ENCODE data around the gene LRRK1. TPM values are rescaled to one million over a fixed set of nuclear protein-coding genes. Genes with fewer than 3 reads are reported as not detected.

Gene LRRK1
- total RNA-seq, 1 donor from 2014 or later = not detected

GRCh38 chr15:100980410-100981046, 61.4 kb downstream of the LRRK1 start:
- Histone ChIP-seq H3K79me2 (ENCODE audit: low read depth) (no peaks in the 10 kb centered on the region), H3K4me3 (no peak overlapping the region), H3K36me3 (no peaks in the 10 kb centered on the region), H3K4me1 (peaks cover 3% of the 10 kb centered on the region), H4K20me1 (ENCODE audit: low read depth) (no peaks in the 10 kb centered on the region), H3F3A (ENCODE audit: low read depth) (no peaks in the 10 kb centered on the region), H3K4me2 (no peak overlapping the region), H3K9ac (no peak overlapping the region), H3K27me3 (peaks cover 29% of the 10 kb centered on the region), H2AFZ (replicated peaks) (no peak overlapping the region), H3K27ac (no peak overlapping the region), H3K9me3 (ENCODE audit: low read depth) (no peaks in the 10 kb centered on the region)
- DNase-seq (ENCODE audit: low spot score) = no peak
- Mint-ChIP-seq H3K36me3 (no peaks in the 10 kb centered on the region), H3K9me3 (peaks cover 3% of the 10 kb centered on the region), H3K4me1 (peaks cover 16% of the 10 kb centered on the region), H3K27ac (no peak overlapping the region), H3K4me3 (no peak overlapping the region), H3K27me3 (ENCODE audit: insufficient read depth, low read depth) (peaks cover 14% of the 10 kb centered on the region)
- TF ChIP-seq CTCF (IDR thresholded peaks at IDR 0.05) (no peak), EZH2 (IDR thresholded peaks at IDR 0.05) (no peak), EZH2phosphoT487 (IDR thresholded peaks at IDR 0.05) (no peak)

DNA sequence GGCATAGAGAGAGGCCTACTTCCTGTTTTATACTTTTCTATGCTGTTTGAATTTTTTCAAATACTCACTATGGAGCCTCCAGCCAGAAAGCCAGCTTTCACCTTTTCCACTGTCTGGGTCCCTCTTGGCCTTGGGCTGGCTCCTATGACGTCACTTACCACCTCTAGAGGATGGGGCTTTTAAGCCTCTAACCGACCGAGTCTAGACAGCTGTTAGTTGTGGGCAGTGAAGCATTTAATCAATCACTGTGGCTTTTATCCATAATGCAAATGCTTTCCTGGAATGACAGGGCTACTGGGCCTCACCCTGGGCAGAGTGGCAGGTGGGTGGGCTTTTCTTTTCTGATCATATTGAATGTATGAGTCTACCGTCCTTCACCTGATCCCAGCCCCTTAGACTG, 61.9 kb downstream of the LRRK1 start:
- peaks cover 3% of the 10 kb centered on the region for H3K9me3 Mint-ChIP-seq
- H3K4me1 ChIP-seq = peaks cover 9% of the 10 kb centered on the region
- no peaks in the 10 kb centered on the region for H3K36me3 Mint-ChIP-seq
- H3K9ac ChIP-seq = no peak overlapping the region
- no peaks in the 10 kb centered on the region for H3K9me3 ChIP-seq (ENCODE audit: low read depth)
- H3K27me3 ChIP-seq = peaks cover 23% of the 10 kb centered on the region
- H3K4me2 ChIP-seq = no peak overlapping the region
- H3K4me3 Mint-ChIP-seq = no peak overlapping the region
- TF ChIP-seq CTCF (IDR thresholded peaks at IDR 0.05) (no peak), EZH2 (IDR thresholded peaks at IDR 0.05) (no peak), EZH2phosphoT487 (IDR thresholded peaks at IDR 0.05) (no peak)
- H3K36me3 ChIP-seq = no peaks in the 10 kb centered on the region
- no peaks in the 10 kb centered on the region for H3F3A ChIP-seq (ENCODE audit: low read depth)
- peaks cover 10% of the 10 kb centered on the region for H3K27me3 Mint-ChIP-seq (ENCODE audit: insufficient read depth, low read depth)
- H2AFZ ChIP-seq (replicated peaks) = no peak overlapping the region
- no peak overlapping the region for H3K27ac ChIP-seq
- H3K4me3 ChIP-seq = no peak overlapping the region
- H3K27ac Mint-ChIP-seq = no peak overlapping the region
- peaks cover 16% of the 10 kb centered on the region for H3K4me1 Mint-ChIP-seq
- no peaks in the 10 kb centered on the region for H3K79me2 ChIP-seq (ENCODE audit: low read depth)
- no peaks in the 10 kb centered on the region for H4K20me1 ChIP-seq (ENCODE audit: low read depth)
- DNase-seq (ENCODE audit: low spot score) = no peak

GRCh38 chr15:100983221-100983620, 64.1 kb downstream of the LRRK1 start:
- no peaks in the 10 kb centered on the region for H3K36me3 ChIP-seq
- Mint-ChIP-seq H3K36me3 (no peaks in the 10 kb centered on the region), H3K9me3 (peaks cover 3% of the 10 kb centered on the region), H3K4me3 (no peak overlapping the region), H3K27ac (no peak overlapping the region), H3K27me3 (ENCODE audit: insufficient read depth, low read depth) (peaks cover 3% of the 10 kb centered on the region), H3K4me1 (peaks cover 16% of the 10 kb centered on the region)
- peaks cover 10% of the 10 kb centered on the region for H3K27me3 ChIP-seq
- H3K9me3 ChIP-seq (ENCODE audit: low read depth) = no peaks in the 10 kb centered on the region
- no peak overlapping the region for H2AFZ ChIP-seq (replicated peaks)
- H3F3A ChIP-seq (ENCODE audit: low read depth) = no peaks in the 10 kb centered on the region
- no peak for TF ChIP-seq EZH2phosphoT487 (IDR thresholded peaks at IDR 0.05)
- TF ChIP-seq EZH2 (IDR thresholded peaks at IDR 0.05) = no peak
- no peak for TF ChIP-seq CTCF (IDR thresholded peaks at IDR 0.05)
- no peak overlapping the region for H3K9ac ChIP-seq
- no peak overlapping the region for H3K4me3 ChIP-seq
- H3K4me2 ChIP-seq = no peak overlapping the region
- no peaks in the 10 kb centered on the region for H4K20me1 ChIP-seq (ENCODE audit: low read depth)
- H3K27ac ChIP-seq = no peak overlapping the region
- no peak for DNase-seq (ENCODE audit: low spot score)
- H3K79me2 ChIP-seq (ENCODE audit: low read depth) = no peaks in the 10 kb centered on the region
- H3K4me1 ChIP-seq = peaks cover 11% of the 10 kb centered on the region

All from neural progenitor cell (in vitro differentiated cells).